C1 segment of cervical spinal cord (tissue), 14 donors: Measurements from ENCODE around the gene PDGFD.
"Not testable (repeated sequence)": the region's sequence is repeated elsewhere in the genome, so short reads cannot be mapped to it uniquely, and the experiment has no call there.

Experiments
- DNase-seq, 14 donors: peaks; one replicate each; lab custom pipeline; 2025; lab: John Stamatoyannopoulos, UW

Gene PDGFD

DNA sequence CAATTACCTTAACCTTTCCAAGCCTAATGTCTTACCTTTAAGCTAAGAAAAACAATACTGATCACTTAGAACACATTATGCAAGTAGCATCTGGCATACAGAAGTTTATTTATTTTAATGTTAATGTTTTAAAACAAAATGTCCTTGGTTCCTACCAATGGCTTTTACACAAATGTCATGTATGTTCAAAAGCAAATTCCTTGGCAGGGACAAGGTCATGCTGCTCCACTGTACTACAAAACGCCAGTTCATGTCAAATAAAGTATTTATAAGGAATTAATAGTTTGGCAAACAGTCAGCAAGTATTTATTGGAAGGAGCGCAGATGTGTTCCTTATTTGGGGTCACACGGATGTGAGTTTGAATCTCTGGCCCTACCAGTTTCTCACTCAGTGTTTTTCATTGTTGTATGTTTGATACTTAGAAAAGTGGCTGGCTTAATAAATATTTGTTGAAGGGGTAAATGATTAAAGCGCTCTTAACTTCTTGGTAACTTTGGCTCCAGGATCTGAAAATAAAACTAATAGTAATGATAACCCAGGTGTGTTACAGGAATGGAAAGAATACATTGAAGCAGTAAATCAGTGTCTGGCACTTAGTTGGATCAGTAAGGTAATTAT is 108.9 kb downstream of the PDGFD start:
- DNase-seq, result no peak

DNA sequence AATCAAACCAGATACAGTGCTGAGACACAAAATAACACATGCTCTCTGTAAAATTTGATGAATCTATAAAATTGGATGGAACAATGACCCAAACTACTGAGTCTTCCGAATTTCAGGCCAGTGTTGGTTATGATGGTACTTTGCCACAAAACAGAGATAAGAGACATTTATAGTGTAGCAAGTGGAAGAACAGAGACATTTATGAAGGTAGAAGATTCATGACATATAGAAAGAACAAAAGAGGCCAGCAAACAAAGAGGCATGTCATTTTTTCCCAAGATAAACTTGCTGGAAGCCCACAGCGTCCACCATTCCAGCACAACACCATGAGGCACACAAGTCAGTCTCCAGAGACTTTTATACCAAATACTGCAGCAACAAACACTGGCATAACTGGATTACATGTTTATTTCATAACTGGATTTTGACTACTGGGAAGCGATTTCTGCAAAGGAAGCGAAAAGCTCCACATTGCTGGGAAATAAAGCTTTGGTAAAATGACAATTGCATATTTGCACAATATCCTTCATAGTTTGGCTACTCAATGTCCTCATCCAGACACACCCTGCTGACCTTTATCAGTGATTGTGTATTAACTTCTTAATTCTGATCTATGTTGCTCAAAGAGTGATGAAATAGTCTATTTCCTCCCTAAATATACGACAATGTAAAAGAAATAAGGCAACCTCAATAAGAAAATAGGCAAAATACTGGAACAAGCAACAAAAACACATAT is 110.0 kb downstream of the PDGFD start:
- DNase-seq, result no peak

DNA sequence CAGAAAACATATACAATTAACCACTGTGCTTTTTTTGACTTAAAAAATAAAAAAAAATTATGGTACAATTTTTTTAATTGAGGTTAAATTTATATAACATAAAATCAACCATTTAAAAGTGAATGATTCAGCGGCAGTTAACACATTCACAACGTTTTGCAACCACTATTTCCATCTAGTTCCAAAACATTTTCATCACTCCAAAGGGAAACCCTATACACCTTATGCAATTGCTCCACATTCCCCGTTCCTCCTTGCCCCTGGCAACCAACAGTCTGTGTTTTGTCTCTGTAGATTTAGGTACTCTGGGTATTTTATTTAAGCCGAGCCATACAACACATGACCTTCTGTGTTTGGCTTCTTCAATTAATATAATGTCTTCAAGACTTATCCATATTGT is 112.2 kb downstream of the PDGFD start:
- DNase-seq, result no peak

DNA sequence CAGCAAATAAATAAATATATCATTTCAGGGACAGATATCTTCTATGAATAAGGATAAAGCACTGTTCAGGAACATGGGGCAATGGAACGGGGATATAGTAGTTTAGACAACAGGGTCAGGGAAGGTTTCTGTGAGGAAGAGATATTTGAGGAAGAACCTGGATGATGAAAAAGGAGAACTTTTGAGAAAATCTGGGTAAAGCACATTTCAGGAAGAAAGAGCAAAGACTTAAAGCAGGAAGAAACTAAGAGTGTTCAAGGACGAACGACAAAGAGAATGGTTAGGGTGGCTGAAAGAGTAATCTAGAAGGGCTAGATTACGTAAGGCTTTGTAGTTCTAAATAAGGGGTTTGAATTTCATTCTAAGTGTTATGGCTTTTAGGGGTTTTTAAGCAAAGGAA is 114.8 kb downstream of the PDGFD start:
- no peak for DNase-seq

DNA sequence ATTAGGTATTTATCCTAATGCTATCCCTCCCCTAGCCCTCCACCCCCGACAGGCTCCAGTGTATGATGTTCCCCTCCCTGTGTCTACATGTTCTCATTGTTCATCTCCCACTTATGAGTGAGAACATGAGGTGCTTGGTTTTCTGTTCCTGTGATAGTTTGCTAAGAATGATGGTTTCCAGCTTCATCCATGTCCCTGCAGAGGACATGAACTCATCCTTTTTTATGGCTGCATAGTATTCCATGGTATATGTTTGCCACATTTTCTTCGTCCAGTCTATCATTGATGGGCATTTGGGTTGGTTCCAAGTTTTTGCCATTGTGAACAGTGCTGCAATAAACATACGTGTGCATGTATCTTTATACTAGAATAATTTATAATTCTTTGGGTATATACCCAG is 117.1 kb downstream of the PDGFD start:
- not testable (repeated sequence) for DNase-seq

DNA sequence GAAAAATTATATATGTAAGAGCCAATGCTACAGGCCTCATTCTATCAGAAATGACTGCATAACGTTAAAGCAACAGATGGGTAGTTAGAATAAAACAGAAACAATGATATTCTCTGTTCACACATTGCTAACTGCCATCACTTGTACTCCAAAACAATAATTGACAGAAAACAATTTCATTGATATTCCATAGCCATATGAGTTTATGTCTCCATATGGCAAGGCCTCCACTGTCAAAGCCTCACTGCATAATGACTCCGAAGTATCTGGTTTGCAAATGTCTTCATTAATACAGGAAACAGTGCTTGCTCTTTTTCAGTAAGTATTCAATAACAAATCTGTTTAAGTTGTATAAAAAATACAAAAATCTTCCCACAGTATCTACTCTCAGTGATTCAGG is 117.6 kb downstream of the PDGFD start:
- DNase-seq, result no peak

DNA sequence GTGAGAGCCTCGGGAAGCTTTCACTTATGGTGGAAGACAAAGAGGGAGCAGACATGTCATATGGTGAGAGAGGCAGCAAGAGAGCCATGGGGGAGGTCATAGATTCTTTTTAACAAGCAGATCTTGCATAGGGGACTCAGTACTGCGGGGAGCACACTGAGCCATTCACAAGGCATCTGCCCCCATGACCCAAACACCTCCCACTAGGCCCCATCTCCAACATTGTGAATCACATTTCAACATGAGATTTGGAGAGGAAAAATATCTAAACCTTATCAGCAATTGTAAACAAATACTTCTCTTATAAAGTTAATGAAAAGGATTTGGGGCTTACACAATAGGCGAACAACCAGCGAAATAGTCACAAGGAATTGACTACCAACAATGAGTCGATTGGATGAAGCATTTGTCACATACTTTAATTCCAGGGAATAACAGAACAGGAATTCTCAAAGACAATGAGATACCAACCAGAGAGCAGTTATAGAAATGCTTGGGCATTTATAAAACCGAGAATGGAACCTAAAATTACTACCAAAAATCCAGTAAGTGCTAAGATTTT is 120.2 kb downstream of the PDGFD start:
- no peak for DNase-seq

DNA sequence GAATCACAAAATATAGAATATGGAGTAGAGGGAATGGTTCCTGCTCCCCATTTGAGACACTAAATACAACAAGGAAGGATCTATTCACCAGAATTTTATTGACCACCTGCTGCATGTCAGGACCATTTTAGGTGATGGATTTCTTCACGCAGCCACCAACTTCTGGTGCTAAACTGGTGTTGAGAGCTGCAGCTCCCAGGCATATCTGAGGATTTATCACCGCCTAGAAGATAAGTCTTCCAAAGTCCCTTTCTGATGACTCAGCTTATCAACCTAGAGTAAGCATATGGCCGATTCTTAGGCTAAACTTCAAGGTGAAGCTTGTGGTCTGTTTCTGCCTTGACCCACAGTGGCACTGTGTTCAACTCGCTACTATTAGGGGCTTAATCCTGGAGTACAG is 120.8 kb downstream of the PDGFD start:
- no peak for DNase-seq

DNA sequence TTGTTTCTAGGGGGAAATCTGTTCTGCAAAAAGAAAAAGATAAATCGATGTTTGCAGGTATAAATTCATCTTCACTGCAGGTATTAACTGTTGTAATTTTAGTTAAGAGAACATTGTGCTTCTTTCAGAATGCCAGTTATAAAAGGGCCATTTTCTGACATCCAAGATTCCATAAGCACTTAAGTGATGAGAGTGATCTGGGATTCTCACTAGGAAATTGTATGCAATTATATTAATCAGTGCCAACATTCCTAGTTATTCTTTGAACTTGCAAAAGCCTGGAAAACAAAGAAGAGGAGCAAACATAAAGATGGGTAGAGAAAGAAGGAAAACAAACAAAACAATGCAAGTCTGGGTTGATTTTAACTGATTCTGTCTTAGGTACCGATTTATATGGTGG is 122.2 kb downstream of the PDGFD start:
- DNase-seq, result no peak

DNA sequence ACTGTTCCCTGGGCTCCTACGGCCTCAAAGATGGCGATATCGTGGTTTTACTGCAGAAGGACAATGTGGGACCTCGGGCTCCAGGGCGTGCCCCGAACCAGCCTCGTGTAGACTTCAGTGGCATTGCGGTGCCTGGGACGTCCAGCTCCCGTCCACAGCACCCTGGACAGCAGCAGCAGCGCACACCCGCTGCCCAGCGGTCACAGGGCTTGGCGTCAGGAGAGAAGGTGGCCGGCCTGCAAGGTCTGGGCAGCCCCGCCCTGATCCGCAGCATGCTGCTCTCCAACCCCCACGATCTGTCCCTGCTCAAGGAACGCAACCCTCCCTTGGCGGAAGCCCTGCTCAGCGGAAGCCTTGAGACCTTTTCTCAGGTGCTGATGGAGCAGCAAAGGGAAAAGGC is 127.0 kb downstream of the PDGFD start:
- DNase-seq, result no peak

DNA sequence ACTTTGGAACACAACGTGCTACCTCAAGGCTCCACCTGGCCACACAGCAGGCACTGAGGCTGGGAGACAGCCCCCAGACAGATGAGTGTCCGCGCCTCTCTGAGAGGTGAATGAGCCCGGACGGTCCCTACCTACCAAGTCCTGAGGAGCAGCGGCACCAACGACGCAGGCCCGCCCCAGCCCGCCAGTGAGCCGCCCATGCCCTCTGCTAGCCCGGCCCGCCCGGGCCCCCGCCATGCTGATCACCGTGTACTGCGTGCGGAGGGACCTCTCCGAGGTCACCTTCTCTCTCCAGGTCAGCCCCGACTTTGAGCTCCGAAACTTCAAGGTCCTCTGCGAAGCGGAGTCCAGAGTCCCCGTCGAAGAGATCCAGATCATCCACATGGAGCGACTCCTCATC is 127.4 kb downstream of the PDGFD start, which contains the start of gene DDI1:
Gene DDI1 (plus strand): TSS at position 53 of the 400 bp plus-strand sequence. CDS start 183 bp downstream, at position 236.
- DNase-seq, result no peak

DNA sequence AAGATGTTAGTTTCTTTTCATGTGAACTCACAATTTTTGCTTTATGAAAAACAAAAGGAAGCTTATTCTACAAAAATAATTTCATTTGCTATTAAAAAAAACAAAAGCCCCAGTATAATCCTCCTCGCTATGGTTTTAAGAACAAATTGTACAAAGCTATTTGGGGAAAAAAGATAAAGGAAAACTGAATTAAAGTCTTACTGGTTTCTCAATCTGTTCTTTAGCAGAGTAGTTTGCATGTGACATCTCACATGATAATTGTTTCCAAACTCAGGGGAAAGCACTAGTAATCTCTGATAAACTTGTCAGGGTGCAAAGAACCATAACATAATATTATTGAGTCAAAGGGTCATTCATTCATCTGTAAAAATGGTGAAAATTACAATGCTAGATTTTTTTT is 130.4 kb downstream of the PDGFD start:
- DNase-seq, result no peak

DNA sequence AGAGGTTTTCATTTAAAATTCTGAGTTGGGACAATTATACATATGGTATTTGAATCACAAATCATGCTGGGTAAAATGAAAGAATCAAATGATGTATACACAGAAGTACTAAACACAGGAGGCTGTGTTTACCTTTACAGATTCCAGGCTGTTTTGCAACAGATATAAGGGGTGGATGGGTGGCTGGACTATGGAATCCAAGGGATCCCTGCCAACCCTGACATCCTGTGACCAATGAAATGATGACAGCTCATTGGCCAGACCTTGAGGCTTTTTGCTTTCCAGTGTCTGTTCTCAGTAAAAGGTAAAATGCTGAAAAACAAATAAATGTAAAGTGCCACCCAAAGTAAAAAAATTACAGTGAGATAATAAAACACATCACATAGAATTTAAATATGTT is 130.8 kb downstream of the PDGFD start:
- DNase-seq, result no peak

DNA sequence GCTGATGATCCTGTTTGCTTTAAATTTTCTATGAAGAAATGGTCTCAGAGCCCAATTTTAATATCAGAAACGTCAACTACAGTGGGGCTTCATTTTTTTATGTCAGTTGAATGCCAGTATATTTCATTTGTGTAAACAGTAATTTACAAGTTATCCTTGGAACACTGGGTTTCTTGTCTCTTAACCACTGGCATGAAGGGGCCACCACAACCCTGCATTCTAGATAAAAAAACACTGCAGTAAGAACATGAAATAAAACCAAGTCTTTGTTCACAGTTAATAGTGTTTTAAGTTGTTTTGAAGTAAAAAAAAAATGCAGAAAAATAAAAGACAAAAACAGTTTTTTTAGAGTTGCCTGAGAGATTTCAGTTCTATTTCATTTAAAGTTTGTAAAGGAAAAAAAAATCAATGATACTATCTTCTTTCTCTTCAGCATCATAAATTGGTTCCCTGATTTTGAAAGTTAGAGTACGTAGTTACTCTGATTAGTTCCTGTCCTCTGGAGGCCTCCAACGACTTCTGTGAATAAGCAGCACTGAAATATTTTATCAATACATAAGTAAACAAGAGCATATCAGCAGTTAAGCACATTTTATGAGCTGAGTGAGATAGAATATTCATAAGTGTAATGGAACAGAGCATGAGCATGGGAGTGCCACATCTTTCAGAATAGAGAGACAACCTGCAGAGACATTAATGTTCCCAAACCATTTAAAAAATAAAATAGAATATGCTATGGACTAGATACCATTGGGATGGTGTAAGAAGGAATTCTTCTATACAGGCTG is 135.3 kb downstream of the PDGFD start:
- no peak for DNase-seq

DNA sequence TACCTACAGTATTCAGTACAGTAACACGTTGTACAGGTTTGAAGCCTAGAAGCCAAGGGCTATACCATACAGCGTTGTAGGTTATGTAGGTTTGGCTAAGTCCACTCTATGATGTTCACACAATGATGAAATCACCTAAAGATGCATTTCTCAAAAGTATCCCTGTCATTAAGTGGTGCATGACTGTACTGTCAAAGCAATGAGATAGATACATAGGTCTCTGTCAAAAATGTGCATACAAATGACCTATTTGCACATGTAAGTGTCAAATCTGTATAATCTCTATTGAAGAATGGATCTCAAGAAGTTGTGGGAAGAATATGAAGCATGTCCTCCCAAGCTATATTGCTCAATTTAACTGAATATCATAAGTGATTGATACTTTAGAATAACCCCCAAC is 139.4 kb downstream of the PDGFD start:
- no peak for DNase-seq

DNA sequence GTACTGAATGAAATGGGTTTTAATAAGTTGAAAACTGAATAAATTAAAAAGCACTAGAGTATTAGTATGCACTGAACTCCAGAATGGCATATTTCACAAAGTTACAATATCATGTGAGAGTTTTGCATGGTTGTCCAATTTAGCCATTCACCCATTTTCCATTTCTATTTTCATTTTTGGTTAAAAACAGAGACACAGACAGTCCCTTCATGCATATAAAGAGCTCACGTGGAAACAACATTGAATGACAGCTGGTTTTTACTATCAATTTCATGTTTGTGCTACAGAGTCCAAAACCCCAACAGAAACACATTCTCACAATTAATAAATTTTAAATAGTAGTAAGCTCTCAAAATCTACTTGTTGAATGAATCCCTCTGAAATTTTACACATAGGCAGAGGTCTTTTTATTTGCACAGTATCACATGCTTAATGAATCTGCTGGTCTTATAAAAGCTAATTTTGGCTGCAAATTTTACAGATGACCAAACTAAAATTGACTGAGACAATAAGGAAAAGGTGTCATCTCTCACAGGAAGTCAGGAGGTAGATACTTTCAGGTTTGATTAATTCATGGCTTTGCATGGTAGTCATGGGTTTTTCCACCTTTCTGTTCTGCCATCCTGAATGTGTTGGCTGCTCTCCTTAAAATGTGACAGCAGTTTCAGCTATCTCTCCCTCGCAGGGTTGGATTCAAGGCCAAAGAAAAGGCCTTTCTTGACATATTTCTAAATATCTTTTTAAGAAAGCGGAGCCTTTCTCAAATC is 148.1 kb downstream of the PDGFD start:
- no peak for DNase-seq

DNA sequence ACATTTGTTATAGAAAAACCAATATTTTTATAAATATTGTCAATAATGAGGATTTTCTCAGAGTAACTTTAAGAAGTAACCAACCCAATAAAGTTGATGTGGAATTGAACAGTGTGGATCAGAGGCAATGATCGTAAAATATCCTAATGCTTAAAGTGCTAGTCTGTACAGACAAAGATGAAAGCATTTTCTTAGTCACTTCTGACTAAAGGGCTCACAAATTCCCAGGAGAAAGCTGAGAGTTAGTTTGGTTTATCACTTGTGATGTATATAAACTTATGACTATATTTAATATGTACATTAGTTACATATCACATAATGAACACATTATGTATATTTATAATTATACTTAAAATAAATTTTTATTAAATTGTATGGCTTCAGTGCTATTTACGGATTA is 152.9 kb downstream of the PDGFD start:
- no peak for DNase-seq

DNA sequence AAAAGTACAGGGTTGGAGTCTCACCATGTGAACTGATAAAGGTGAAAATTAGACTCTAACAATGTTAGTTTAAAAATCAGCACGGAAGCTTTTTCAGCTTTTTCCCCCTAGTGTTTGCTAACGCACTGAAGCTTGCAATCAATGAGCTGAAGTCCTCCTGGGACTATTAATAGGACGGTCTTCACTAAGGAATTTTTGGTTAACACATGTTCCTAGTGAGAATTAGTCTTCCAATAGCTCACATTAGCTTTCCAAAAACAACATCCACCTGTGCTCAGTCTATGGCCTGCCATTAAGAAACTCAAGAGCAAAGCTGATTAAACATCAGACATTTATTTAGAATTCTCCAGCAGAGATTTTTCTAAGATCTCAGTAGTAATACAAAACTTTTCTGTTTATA is 154.2 kb downstream of the PDGFD start:
- no peak for DNase-seq

DNA sequence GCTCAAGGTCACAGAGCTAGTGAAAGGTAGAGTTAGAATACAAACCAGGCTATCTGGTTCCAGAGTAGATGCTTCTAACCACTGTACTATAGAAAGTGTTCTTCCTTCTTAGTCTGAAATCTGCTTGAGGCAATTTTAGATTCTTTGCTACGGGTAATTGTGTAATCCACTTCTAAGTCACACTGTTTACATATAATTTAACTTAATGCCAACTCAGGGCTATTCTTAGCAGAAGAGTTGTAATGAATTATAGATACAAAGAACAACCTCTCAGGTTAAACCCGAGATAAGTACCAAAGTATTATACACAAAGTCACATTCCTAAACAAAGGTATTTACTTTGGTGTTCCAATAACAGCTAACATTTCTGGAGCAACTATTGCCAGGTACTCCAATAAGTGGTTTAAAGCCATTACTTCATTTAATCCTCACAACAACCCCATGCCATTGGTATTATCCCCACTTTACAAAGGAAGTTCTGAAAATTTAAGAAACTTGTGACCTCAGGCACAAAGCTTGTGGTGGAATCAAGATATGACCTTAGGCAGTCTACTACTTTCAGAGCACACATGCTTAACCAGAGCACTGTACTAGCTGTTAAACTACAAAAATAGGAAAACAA is 158.6 kb downstream of the PDGFD start:
- no peak for DNase-seq

DNA sequence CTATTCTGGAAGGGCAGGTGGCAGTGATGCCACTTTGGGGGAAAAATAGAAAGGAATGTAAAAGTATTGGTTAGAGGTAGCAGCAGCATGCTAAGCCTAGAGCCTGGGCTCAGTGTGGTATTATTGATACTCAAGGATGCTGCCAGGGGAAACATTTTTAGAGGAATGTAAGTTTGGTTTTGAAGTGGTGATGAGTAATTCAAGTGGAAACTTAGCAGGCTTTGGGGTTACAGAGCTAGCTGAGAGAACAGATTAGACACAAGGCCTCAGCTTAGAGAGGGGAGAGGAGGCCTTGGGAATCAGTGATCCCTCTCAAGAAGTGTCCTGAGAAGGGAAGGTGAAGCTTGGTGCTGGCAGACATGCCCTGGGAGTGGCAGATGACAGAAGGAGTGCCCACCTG is 160.5 kb downstream of the PDGFD start:
- DNase-seq, result no peak

DNA sequence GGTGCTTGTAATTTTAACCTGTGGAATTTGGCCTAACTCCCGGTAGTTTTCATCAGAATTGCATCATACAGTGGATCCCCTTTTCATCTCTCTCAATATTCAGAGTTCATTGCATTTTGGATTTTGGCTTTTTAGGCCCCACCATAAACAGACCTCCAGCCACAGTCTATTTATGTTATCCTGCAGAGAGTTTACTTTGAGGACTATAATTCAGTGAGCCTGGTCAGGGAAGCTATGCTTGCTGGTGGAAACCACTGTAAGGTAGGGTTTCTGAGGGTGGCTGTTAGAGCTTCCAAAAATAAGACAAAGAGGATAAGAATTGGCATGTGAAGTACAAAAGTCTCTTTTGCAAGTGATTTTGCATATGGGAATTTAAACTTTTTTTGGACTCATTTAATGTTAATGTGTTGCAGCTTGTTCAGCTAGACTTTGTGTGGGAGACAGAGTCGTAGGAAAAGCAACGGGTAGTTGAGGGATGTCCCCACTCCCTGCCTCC is 162.3 kb downstream of the PDGFD start:
- no peak for DNase-seq
